IgD-negative memory B cell (primary cell): ENCODE data around the gene MICALL2. TPM values are rescaled to one million over a fixed set of nuclear protein-coding genes. Genes with fewer than 3 reads are reported as not detected.

Experiments used
- H3K27ac Mint-ChIP-seq, 3 donors: one replicate each; pipeline ENCODE4 v1.8.0; 2020 to 2022; ENCODE audit warnings: mild to moderate bottlenecking in 3 of 3, mixed read lengths in 3 of 3, moderate library complexity in 1 of 3
- H3K27me3 Mint-ChIP-seq: one replicate; pipeline ENCODE4 v1.8.0; 2021; ENCODE audit warnings: mixed read lengths
- H3K36me3 Mint-ChIP-seq: one replicate; pipeline ENCODE4 v1.8.0; 2020; ENCODE audit warnings: mild to moderate bottlenecking, mixed read lengths
- H3K4me1 Mint-ChIP-seq, 3 donors: one replicate each; pipeline ENCODE4 v1.8.0; 2020 to 2022; ENCODE audit warnings: mixed read lengths in 3 of 3, mild to moderate bottlenecking in 1 of 3
- H3K4me3 Mint-ChIP-seq, 4 donors: one replicate each; pipeline ENCODE4 v1.8.0; 2020 to 2022; ENCODE audit warnings: mild to moderate bottlenecking in 4 of 4, mixed read lengths in 4 of 4, moderate library complexity in 3 of 4
- H3K9me3 Mint-ChIP-seq, 3 donors: one replicate each; pipeline ENCODE4 v1.8.0; 2020 to 2021; ENCODE audit warnings: mixed read lengths in 3 of 3, mild to moderate bottlenecking in 1 of 3
- polyA plus RNA-seq: library from polyadenylated mRNA; unstranded; fragments of 300-500 nt; fragmentation: Illumina TruSeq; gene quantifications from one replicate; pipeline ENCODE4 v1.2.3, GENCODE V29; 2021

MICALL2 gene
- polyA plus RNA-seq, 1 donor from 2014 or later = not detected

- Mint-ChIP-seq H3K9me3 (no peaks in the 10 kb centered on the region), H3K4me3 (no peak overlapping the region), H3K36me3 (peaks cover 5% of the 10 kb centered on the region), H3K4me1 (peaks cover 0 to 5% (median under 1%) of the 10 kb centered on the region in 3 donors), H3K27me3 (no peaks in the 10 kb centered on the region), H3K27ac (no peak overlapping the region)
Measured at GRCh38 chr7:1496531-1497292, 37.4 kb upstream of the MICALL2 start.

- Mint-ChIP-seq H3K36me3 (peaks cover 12% of the 10 kb centered on the region), H3K4me1 (peaks cover 0 to 1% (median 0%) of the 10 kb centered on the region in 3 donors)
Measured at GRCh38 chr7:1495564-1496242, 36.4 kb upstream of the MICALL2 start.

GRCh38 chr7:1494866-1495563, 35.7 kb upstream of the MICALL2 start:
- no peaks in the 10 kb centered on the region for H3K27me3 Mint-ChIP-seq
- no peaks in the 10 kb centered on the region for H3K4me1 Mint-ChIP-seq
- H3K27ac Mint-ChIP-seq = no peak overlapping the region
- H3K9me3 Mint-ChIP-seq = no peaks in the 10 kb centered on the region
- H3K4me3 Mint-ChIP-seq = no peak overlapping the region
- peaks cover 12% of the 10 kb centered on the region for H3K36me3 Mint-ChIP-seq

More at GRCh38 chr7:1495564-1496242, 36.4 kb upstream of the MICALL2 start:
- Mint-ChIP-seq H3K27ac (no peak overlapping the region), H3K4me3 (no peak overlapping the region), H3K27me3 (no peaks in the 10 kb centered on the region), H3K9me3 (no peaks in the 10 kb centered on the region)

- Mint-ChIP-seq H3K4me1 (no peaks in the 10 kb centered on the region), H3K9me3 (no peaks in the 10 kb centered on the region), H3K36me3 (peaks cover 12% of the 10 kb centered on the region), H3K27ac (no peak overlapping the region), H3K4me3 (no peak overlapping the region), H3K27me3 (no peaks in the 10 kb centered on the region)
Measured at GRCh38 chr7:1494447-1494846, 35.2 kb upstream of the MICALL2 start.

GRCh38 chr7:1493571-1493970, 34.3 kb upstream of the MICALL2 start:
- Mint-ChIP-seq H3K9me3 (no peaks in the 10 kb centered on the region), H3K27ac (no peak overlapping the region), H3K36me3 (peaks cover 12% of the 10 kb centered on the region), H3K27me3 (no peaks in the 10 kb centered on the region), H3K4me3 (no peak overlapping the region), H3K4me1 (no peaks in the 10 kb centered on the region)

- H3K9me3 Mint-ChIP-seq = no peaks in the 10 kb centered on the region
- no peaks in the 10 kb centered on the region for H3K4me1 Mint-ChIP-seq
- H3K36me3 Mint-ChIP-seq = peaks cover 12% of the 10 kb centered on the region
- no peaks in the 10 kb centered on the region for H3K27me3 Mint-ChIP-seq
- no peak overlapping the region for H3K27ac Mint-ChIP-seq
- no peak overlapping the region for H3K4me3 Mint-ChIP-seq
Measured at GRCh38 chr7:1493129-1493528, 33.9 kb upstream of the MICALL2 start.

GRCh38 chr7:1492640-1493039, 33.4 kb upstream of the MICALL2 start:
- no peak overlapping the region for H3K4me3 Mint-ChIP-seq
- peaks cover 12% of the 10 kb centered on the region for H3K36me3 Mint-ChIP-seq
- no peaks in the 10 kb centered on the region for H3K4me1 Mint-ChIP-seq
- H3K27me3 Mint-ChIP-seq = no peaks in the 10 kb centered on the region
- no peaks in the 10 kb centered on the region for H3K9me3 Mint-ChIP-seq
- H3K27ac Mint-ChIP-seq = no peak overlapping the region

- no peaks in the 10 kb centered on the region for H3K27me3 Mint-ChIP-seq
- H3K4me3 Mint-ChIP-seq = no peak overlapping the region
Measured at GRCh38 chr7:1492221-1492620, 33.0 kb upstream of the MICALL2 start.

GRCh38 chr7:1490837-1491236, 31.6 kb upstream of the MICALL2 start:
- Mint-ChIP-seq H3K9me3 (no peaks in the 10 kb centered on the region), H3K4me3 (no peak overlapping the region), H3K27me3 (no peaks in the 10 kb centered on the region), H3K27ac (no peak overlapping the region), H3K36me3 (peaks cover 12% of the 10 kb centered on the region), H3K4me1 (no peaks in the 10 kb centered on the region)

More at GRCh38 chr7:1492221-1492620, 33.0 kb upstream of the MICALL2 start:
- Mint-ChIP-seq H3K4me1 (no peaks in the 10 kb centered on the region), H3K36me3 (peaks cover 12% of the 10 kb centered on the region), H3K27ac (no peak overlapping the region), H3K9me3 (no peaks in the 10 kb centered on the region)

GRCh38 chr7:1489336-1489735, 30.1 kb upstream of the MICALL2 start:
- H3K36me3 Mint-ChIP-seq = peaks cover 12% of the 10 kb centered on the region
- no peak overlapping the region for H3K27ac Mint-ChIP-seq
- no peaks in the 10 kb centered on the region for H3K4me1 Mint-ChIP-seq
- no peak overlapping the region for H3K4me3 Mint-ChIP-seq
- no peaks in the 10 kb centered on the region for H3K27me3 Mint-ChIP-seq
- H3K9me3 Mint-ChIP-seq = no peaks in the 10 kb centered on the region

- H3K27me3 Mint-ChIP-seq = no peaks in the 10 kb centered on the region
- H3K36me3 Mint-ChIP-seq = peaks cover 12% of the 10 kb centered on the region
- peak overlapping the region in 1 of 3 donors; percentile 83 for H3K27ac Mint-ChIP-seq
- no peaks in the 10 kb centered on the region for H3K9me3 Mint-ChIP-seq
- no peaks in the 10 kb centered on the region for H3K4me1 Mint-ChIP-seq
- no peak overlapping the region for H3K4me3 Mint-ChIP-seq
Measured at GRCh38 chr7:1488016-1488415, 28.7 kb upstream of the MICALL2 start.

- Mint-ChIP-seq H3K27ac (no peak overlapping the region), H3K4me1 (no peaks in the 10 kb centered on the region), H3K9me3 (no peaks in the 10 kb centered on the region), H3K27me3 (no peaks in the 10 kb centered on the region), H3K4me3 (no peak overlapping the region), H3K36me3 (peaks cover 11% of the 10 kb centered on the region)
Measured at GRCh38 chr7:1487466-1487865, 28.2 kb upstream of the MICALL2 start.

- H3K36me3 Mint-ChIP-seq = peaks cover 5% of the 10 kb centered on the region
- H3K4me3 Mint-ChIP-seq = no peak overlapping the region
- no peak overlapping the region for H3K27ac Mint-ChIP-seq
- H3K27me3 Mint-ChIP-seq = no peaks in the 10 kb centered on the region
- no peaks in the 10 kb centered on the region for H3K4me1 Mint-ChIP-seq
- H3K9me3 Mint-ChIP-seq = no peaks in the 10 kb centered on the region
Measured at GRCh38 chr7:1486571-1486970, 27.3 kb upstream of the MICALL2 start.

GRCh38 chr7:1485156-1485555, 25.9 kb upstream of the MICALL2 start:
- Mint-ChIP-seq H3K4me3 (no peak overlapping the region), H3K36me3 (no peaks in the 10 kb centered on the region), H3K27ac (peak overlapping the region in 1 of 3 donors; percentile 53), H3K4me1 (no peaks in the 10 kb centered on the region), H3K9me3 (no peaks in the 10 kb centered on the region), H3K27me3 (no peaks in the 10 kb centered on the region)

- Mint-ChIP-seq H3K36me3 (no peaks in the 10 kb centered on the region), H3K27ac (no peak overlapping the region), H3K9me3 (no peaks in the 10 kb centered on the region), H3K4me1 (no peaks in the 10 kb centered on the region), H3K4me3 (no peak overlapping the region), H3K27me3 (no peaks in the 10 kb centered on the region)
Measured at GRCh38 chr7:1484569-1484968, 25.3 kb upstream of the MICALL2 start.
